Pons (tissue), 1 donor: ENCODE measurements around the gene METRN.
"Not testable (repeated sequence)": the region's sequence is repeated elsewhere in the genome, so short reads cannot be mapped to it uniquely, and the experiment has no call there.

ENCODE experiments used
- DNase-seq: peaks from one replicate; pipeline ENCODE4 v3.0.0-alpha.2; 2016; ENCODE audit warnings: low spot score

Gene METRN

GRCh38 chr16:735982-736453, 21.1 kb downstream of the METRN start:
- no peak for DNase-seq

- DNase-seq, result no peak
Measured at GRCh38 chr16:736936-737481, 22.1 kb downstream of the METRN start.

GRCh38 chr16:739560-740458, 24.9 kb downstream of the METRN start:
- no peak for DNase-seq

GRCh38 chr16:740459-740763, 25.5 kb downstream of the METRN start:
- no peak for DNase-seq

GRCh38 chr16:740764-741505, 26.0 kb downstream of the METRN start, which contains the start of gene CIAO3:
TSS of gene CIAO3 (minus strand) at chr16:740997. CDS start at chr16:740985, 12 bp downstream.
- DNase-seq, result peak; percentile 58

GRCh38 chr16:741986-742629, 27.2 kb downstream of the METRN start:
- DNase-seq, result no peak

- DNase-seq, result not testable (repeated sequence)
Measured at GRCh38 chr16:742894-743293, 28.0 kb downstream of the METRN start.

- DNase-seq, result no peak
Measured at GRCh38 chr16:743794-744500, 29.0 kb downstream of the METRN start.

GRCh38 chr16:745739-746138, 30.8 kb downstream of the METRN start:
- DNase-seq, result no peak

GRCh38 chr16:746637-747036, 31.7 kb downstream of the METRN start:
- no peak for DNase-seq

- no peak for DNase-seq
Measured at GRCh38 chr16:747978-748746, 33.2 kb downstream of the METRN start.

- no peak for DNase-seq
Measured at GRCh38 chr16:749010-749409, 34.1 kb downstream of the METRN start.

- DNase-seq, result no peak
Measured at GRCh38 chr16:750485-750884, 35.6 kb downstream of the METRN start.

- DNase-seq, result no peak
Measured at GRCh38 chr16:751152-752006, 36.5 kb downstream of the METRN start.

GRCh38 chr16:752007-752312, 37.0 kb downstream of the METRN start:
- DNase-seq, result no peak

- not testable (repeated sequence) for DNase-seq
Measured at GRCh38 chr16:754121-754607, 39.2 kb downstream of the METRN start.

- peak; percentile 33 for DNase-seq
Measured at GRCh38 chr16:754656-755055, 39.7 kb downstream of the METRN start.

- no peak for DNase-seq
Measured at GRCh38 chr16:756428-756827, 41.5 kb downstream of the METRN start.

GRCh38 chr16:759110-759910, 44.4 kb downstream of the METRN start:
- no peak for DNase-seq
